Vagina (tissue), 2 donors: ENCODE results near the gene PGC. TPM values are rescaled to one million over a fixed set of nuclear protein-coding genes. Genes with fewer than 3 reads are reported as not detected.

Source experiments
- DNase-seq, 2 donors: peaks; one replicate each; pipeline ENCODE4 v3.0.0-alpha.2; 2017; ENCODE audit errors: extremely low spot score in 2 of 2
- H3K27ac ChIP-seq: fragments of 200-600 bp; sonication (generic); one replicate; pipeline ENCODE4 v1.5.1; 2019
- H3K27me3 ChIP-seq: fragments of 200-600 bp; sonication (generic); one replicate; pipeline ENCODE4 v1.5.1; 2019
- H3K36me3 ChIP-seq, 2 donors: fragments of 200-600 bp; sonication (generic); one replicate each; pipeline ENCODE4 v1.5.1; 2017 to 2019
- H3K4me1 ChIP-seq: fragments of 200-600 bp; sonication (generic); one replicate; pipeline ENCODE4 v1.5.1; 2019
- H3K4me3 ChIP-seq, 2 donors: fragments of 200-600 bp; sonication (generic); 1 replicate in 1 of 2; 2 replicates in 1 of 2; pipeline ENCODE4 v1.5.1; 2016 to 2019
- H3K9me3 ChIP-seq: fragments of 200-600 bp; sonication (generic); one replicate; pipeline ENCODE4 v1.5.1; 2019
- POLR2A ChIP-seq, 2 donors: fragments of 450-650 bp; IDR thresholded peaks; one replicate each; pipeline ENCODE4 v1.6.1; 2017; ENCODE audit warnings: antibody characterized with exemption in 2 of 2, mild to moderate bottlenecking in 2 of 2, moderate library complexity in 2 of 2
- POLR2AphosphoS5 ChIP-seq, 2 donors: sonication (generic); formaldehyde crosslinking; IDR thresholded peaks; one replicate each; pipeline ENCODE4 v1.9.0; 2017; ENCODE audit warnings: antibody characterized with exemption in 2 of 2, mild to moderate bottlenecking in 2 of 2, low read depth in 1 of 2; ENCODE audit not compliant: insufficient read depth in 1 of 2
- intact Hi-C: fragments of 100-400 bp; cut with DNase I; formaldehyde crosslinking; loops from one replicate; pipeline ENCODE4 v1.15.1; 2023
- total RNA-seq: library from RNA; depleted of rRNA; stranded (reverse); fragments of >200 nt; gene quantifications from one replicate; pipeline ENCODE4 v1.2.3, GENCODE V29; 2016
- TF ChIP-seq, protein P1 (sequence below), 3 experiments: fragments of 450-650 bp in 2 of 3; fragments of 200-600 bp in 1 of 3; sonication (generic) in 1 of 3; IDR thresholded peaks; one replicate each; pipeline ENCODE4 v1.5.1; 2017 to 2019; ENCODE audit warnings: antibody characterized with exemption in 3 of 3, mild to moderate bottlenecking in 2 of 3, moderate library complexity in 2 of 3

PGC gene
- total RNA-seq, 1 donor from 2014 or later: 3.4 TPM

- H3K27ac ChIP-seq: no peak overlapping the region
- DNase-seq: no peak
- no peaks in the 10 kb centered on the region for H3K4me1 ChIP-seq
- no peak overlapping the region for H3K4me3 ChIP-seq
- no peaks in the 10 kb centered on the region for H3K9me3 ChIP-seq
- H3K36me3 ChIP-seq: peaks cover 3 to 5% of the 10 kb centered on the region in 2 donors
- H3K27me3 ChIP-seq: no peaks in the 10 kb centered on the region
- no peak for TF ChIP-seq POLR2AphosphoS5 (IDR thresholded peaks at IDR 0.05; ENCODE audit: insufficient read depth in 1 of 2, low read depth in 1 of 2)
- TF ChIP-seq, protein P1, sequence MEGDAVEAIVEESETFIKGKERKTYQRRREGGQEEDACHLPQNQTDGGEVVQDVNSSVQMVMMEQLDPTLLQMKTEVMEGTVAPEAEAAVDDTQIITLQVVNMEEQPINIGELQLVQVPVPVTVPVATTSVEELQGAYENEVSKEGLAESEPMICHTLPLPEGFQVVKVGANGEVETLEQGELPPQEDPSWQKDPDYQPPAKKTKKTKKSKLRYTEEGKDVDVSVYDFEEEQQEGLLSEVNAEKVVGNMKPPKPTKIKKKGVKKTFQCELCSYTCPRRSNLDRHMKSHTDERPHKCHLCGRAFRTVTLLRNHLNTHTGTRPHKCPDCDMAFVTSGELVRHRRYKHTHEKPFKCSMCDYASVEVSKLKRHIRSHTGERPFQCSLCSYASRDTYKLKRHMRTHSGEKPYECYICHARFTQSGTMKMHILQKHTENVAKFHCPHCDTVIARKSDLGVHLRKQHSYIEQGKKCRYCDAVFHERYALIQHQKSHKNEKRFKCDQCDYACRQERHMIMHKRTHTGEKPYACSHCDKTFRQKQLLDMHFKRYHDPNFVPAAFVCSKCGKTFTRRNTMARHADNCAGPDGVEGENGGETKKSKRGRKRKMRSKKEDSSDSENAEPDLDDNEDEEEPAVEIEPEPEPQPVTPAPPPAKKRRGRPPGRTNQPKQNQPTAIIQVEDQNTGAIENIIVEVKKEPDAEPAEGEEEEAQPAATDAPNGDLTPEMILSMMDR (IDR thresholded peaks at IDR 0.05): no peak
- no peak for TF ChIP-seq POLR2A (IDR thresholded peaks at IDR 0.05)
- intact Hi-C loops: no loop called here
These were observed 52.2 kb downstream of the PGC start for GRCh38 chr6:41694815-41695526.

DNA sequence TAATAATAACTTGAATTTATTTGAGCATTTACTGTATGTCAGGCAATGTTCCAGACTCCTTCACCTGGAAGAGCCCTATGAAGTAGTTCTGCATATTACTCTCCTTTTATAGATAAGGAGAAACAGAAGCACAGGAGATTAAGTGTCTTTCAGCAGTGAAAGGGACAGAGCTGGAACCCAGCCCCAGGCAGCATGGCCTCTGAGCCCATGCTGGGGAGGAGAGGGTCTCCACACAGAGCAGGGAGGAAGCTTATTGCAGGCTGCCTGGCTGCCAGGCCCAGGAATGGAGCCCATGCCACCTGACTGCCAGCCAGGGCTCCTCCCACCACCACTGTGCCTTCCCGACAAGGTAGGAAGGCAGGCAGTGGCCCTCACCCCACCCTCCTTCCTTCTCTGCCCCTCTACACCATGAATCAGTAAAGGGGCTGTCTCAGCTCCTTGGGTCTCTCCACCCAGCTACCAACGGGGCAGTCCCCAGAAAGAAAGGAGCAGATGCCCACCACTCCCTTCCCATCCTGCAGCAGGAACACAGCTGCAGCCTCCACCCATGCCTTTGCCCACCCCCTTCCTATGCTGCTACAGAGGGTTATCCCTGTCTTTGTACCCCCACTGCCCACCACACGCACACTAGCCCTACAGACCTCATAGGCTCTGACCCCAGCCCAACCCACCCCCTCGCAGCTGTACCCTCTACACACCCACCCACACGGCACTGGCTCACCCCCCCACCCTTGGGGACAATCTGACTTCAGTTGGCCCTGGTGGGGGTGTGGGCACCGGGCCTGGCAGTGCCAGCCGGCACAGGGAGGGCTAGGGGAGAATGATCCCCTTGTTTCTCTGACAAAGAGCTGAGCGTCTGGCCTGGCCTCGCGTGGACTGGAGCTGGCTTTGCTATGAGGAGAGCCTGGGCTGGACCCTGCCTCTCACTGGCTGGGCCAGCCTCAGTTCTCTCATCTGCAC lies 53.6 kb downstream of the PGC start:
- peaks cover 3 to 5% of the 10 kb centered on the region in 2 donors for H3K36me3 ChIP-seq
- peaks cover 4% of the 10 kb centered on the region for H3K4me1 ChIP-seq
- no peaks in the 10 kb centered on the region for H3K9me3 ChIP-seq
- no peak for DNase-seq
- intact Hi-C loops: no loop called here
- H3K4me3 ChIP-seq: no peak overlapping the region
- TF ChIP-seq, protein P1 (IDR thresholded peaks at IDR 0.05): no peak
- TF ChIP-seq POLR2AphosphoS5 (IDR thresholded peaks at IDR 0.05; ENCODE audit: insufficient read depth in 1 of 2, low read depth in 1 of 2) (no peak), POLR2A (IDR thresholded peaks at IDR 0.05) (no peak)
- no peaks in the 10 kb centered on the region for H3K27me3 ChIP-seq
- no peak overlapping the region for H3K27ac ChIP-seq

- Histone ChIP-seq H3K4me1 (peaks cover 4% of the 10 kb centered on the region), H3K27ac (no peak overlapping the region), H3K4me3 (no peak overlapping the region), H3K36me3 (peaks cover 3 to 10% of the 10 kb centered on the region in 2 donors), H3K9me3 (no peaks in the 10 kb centered on the region), H3K27me3 (no peaks in the 10 kb centered on the region)
- intact Hi-C loops: no loop called here
- TF ChIP-seq POLR2A (IDR thresholded peaks at IDR 0.05): no peak
- TF ChIP-seq, protein P1 (IDR thresholded peaks at IDR 0.05): no peak
- TF ChIP-seq POLR2AphosphoS5 (IDR thresholded peaks at IDR 0.05; ENCODE audit: insufficient read depth in 1 of 2, low read depth in 1 of 2): no peak
- no peak for DNase-seq
These were observed 54.5 kb downstream of the PGC start for GRCh38 chr6:41692730-41693129.

DNA sequence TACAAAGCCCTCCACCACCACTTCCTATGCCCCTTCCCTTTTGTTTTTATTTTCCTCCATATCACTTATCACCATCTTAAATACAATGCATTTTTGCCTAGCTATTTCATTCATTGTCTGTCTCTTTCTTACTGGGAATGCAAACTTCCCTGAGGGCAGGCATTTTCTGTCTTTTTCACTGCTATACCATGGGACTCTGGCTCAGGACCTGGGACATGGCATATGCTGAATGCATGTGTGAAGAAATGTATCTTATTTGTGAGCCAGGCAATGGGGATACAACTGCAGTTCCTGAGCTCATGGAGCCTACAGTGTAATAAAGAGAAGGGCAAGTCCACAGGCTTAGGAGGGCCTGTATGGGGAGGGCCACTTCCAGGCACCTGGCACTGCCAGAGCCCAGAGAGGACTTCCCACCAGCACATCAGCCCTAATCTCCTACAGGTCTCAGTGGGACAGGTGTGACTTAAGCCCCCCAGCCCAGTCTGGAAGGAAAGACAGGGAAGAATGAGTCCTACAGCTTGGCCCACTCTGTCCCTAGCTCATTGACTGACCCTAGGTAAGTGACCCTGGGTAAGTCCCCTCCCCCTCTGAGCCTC lies 55.0 kb downstream of the PGC start:
- H3K27me3 ChIP-seq: no peaks in the 10 kb centered on the region
- H3K27ac ChIP-seq: no peak overlapping the region
- intact Hi-C loops: no loop called here
- H3K9me3 ChIP-seq: no peaks in the 10 kb centered on the region
- no peak for DNase-seq
- no peak overlapping the region for H3K4me3 ChIP-seq
- peaks cover 3 to 15% of the 10 kb centered on the region in 2 donors for H3K36me3 ChIP-seq
- peaks cover 4% of the 10 kb centered on the region for H3K4me1 ChIP-seq
- TF ChIP-seq POLR2A (IDR thresholded peaks at IDR 0.05): no peak
- TF ChIP-seq POLR2AphosphoS5 (IDR thresholded peaks at IDR 0.05; ENCODE audit: insufficient read depth in 1 of 2, low read depth in 1 of 2): no peak
- TF ChIP-seq, protein P1 (IDR thresholded peaks at IDR 0.05): no peak
